A673 (cell line): ENCODE results near the gene RMI1.

ENCODE experiments used
- CTCF ChIP-seq: fragments of 300-800, 200-600 bp; sonication (generic); conservative IDR thresholded peaks from 2 replicates; pipeline ENCODE4 v1.5.1; 2017; ENCODE audit warnings: low read depth, mild to moderate bottlenecking, antibody characterized with exemption, low read length, moderate library complexity, mixed read lengths
- EZH2 ChIP-seq: fragments of 200-600 bp; sonication (generic); IDR thresholded peaks from 2 replicates; pipeline ENCODE4 v1.6.1; 2017; ENCODE audit warnings: borderline replicate concordance, low read depth, mild to moderate bottlenecking, mixed read lengths, antibody characterized with exemption, low read length; ENCODE audit not compliant: poor library complexity, severe bottlenecking

- TF ChIP-seq CTCF (peak; percentile 68), EZH2 (no peak)
These were observed 42.6 kb upstream of the RMI1 start for GRCh38 chr9:83937861-83938455.
